Astrocyte of the cerebellum (primary cell): Measurements from ENCODE around the gene HLA-DMA.
A peak's percentile ranks its signal among the peaks of the same experiment; 100 is the strongest.

Experiments used
- DNase-seq: peaks from one replicate; pipeline ENCODE4 v3.0.0-alpha.2; 2011; ENCODE audit warnings: low read depth
- H3K4me3 ChIP-seq: 2 replicates; pipeline ENCODE4 v1.5.1; 2011; ENCODE audit warnings: mild to moderate bottlenecking, low read depth, low read length, moderate library complexity
- CTCF ChIP-seq: IDR thresholded peaks from 2 replicates; pipeline ENCODE4 v1.5.1; 2012; ENCODE audit warnings: low read length, low read depth, moderate library complexity, mild to moderate bottlenecking; ENCODE audit errors: missing control alignments
- in situ Hi-C: cut with HindIII; loops from 2 replicates; pipeline ENCODE4 v1.10.0; 2017; ENCODE audit warnings: low sequenced_read_pairs

Gene HLA-DMA

GRCh38 chr6:32971242-32971580 is 18.3 kb upstream of the HLA-DMA start:
- no peak for DNase-seq
- peak overlapping the region; percentile 89 for H3K4me3 ChIP-seq
- in situ Hi-C loops, result loop anchor here (10.0 kb wide), 1 partner anchor 126 kb away; the partner anchor contains the start of gene PSMB8
- no peak for TF ChIP-seq CTCF

GRCh38 chr6:32970413-32971241 is 17.7 kb upstream of the HLA-DMA start:
- no peak for TF ChIP-seq CTCF
- peak overlapping the region; percentile 89 for H3K4me3 ChIP-seq
- in situ Hi-C loops, result loop anchor here (10.0 kb wide), 1 partner anchor 126 kb away; the partner anchor contains the start of gene PSMB8
- DNase-seq, result peak; percentile 67

GRCh38 chr6:32969685-32970412 is 17.0 kb upstream of the HLA-DMA start:
- in situ Hi-C loops, result loop anchor here (10.0 kb wide), 1 partner anchor 125 kb away; the partner anchor contains the start of gene PSMB8
- peak; percentile 30 for TF ChIP-seq CTCF
- DNase-seq, result peak; percentile 71
- H3K4me3 ChIP-seq, result peak overlapping the region; percentile 89

- in situ Hi-C loops, result no loop called here
- TF ChIP-seq CTCF, result peak; percentile 40
- H3K4me3 ChIP-seq, result peak overlapping the region; percentile 89
- DNase-seq, result peak; percentile 60
Measured at GRCh38 chr6:32968867-32969684, 16.2 kb upstream of the HLA-DMA start.

- peak; percentile 89 for DNase-seq
- H3K4me3 ChIP-seq, result peak within 1 kb of the TSS; percentile 89
- in situ Hi-C loops, result no loop called here
- TF ChIP-seq CTCF, result no peak
Measured at GRCh38 chr6:32968093-32968866, 15.4 kb upstream of the HLA-DMA start, which contains the start of gene BRD2. Gene BRD2, plus strand, starts transcription at chr6:32968594. Its CDS starts 4,305 bp downstream, at chr6:32972899.
